Measurements from ENCODE around the gene TMED9.
"Not testable (repeated sequence)": the region's sequence is repeated elsewhere in the genome, so short reads cannot be mapped to it uniquely, and the experiment has no call there.

DNA sequence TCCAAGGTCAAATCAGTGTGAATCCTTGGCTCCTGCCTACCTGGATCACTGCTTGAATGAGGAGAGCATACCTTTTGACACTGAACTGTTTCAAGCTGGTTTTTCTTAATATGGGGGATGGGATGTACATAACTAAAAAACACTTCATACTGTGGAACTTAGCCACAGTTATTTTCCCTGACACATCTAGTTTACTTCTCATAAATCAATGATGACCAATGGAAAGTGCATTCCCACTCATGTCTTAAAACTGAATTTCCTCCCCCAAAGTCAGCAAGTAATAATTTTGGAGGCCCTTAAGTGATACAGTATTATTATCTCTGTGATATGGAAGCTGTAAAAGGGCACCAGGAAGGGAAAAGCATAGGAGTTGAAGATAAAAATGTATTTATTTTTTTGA lies 38.2 kb downstream of the TMED9 start:
- TF ChIP-seq, protein P1, sequence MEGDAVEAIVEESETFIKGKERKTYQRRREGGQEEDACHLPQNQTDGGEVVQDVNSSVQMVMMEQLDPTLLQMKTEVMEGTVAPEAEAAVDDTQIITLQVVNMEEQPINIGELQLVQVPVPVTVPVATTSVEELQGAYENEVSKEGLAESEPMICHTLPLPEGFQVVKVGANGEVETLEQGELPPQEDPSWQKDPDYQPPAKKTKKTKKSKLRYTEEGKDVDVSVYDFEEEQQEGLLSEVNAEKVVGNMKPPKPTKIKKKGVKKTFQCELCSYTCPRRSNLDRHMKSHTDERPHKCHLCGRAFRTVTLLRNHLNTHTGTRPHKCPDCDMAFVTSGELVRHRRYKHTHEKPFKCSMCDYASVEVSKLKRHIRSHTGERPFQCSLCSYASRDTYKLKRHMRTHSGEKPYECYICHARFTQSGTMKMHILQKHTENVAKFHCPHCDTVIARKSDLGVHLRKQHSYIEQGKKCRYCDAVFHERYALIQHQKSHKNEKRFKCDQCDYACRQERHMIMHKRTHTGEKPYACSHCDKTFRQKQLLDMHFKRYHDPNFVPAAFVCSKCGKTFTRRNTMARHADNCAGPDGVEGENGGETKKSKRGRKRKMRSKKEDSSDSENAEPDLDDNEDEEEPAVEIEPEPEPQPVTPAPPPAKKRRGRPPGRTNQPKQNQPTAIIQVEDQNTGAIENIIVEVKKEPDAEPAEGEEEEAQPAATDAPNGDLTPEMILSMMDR (IDR thresholded peaks at IDR 0.05), result not testable (repeated sequence)
- not testable (repeated sequence) for TF ChIP-seq POLR2A (IDR thresholded peaks at IDR 0.05)
